Fibroblast of mammary gland (primary cell): Measurements from ENCODE around the gene HSPA4L.

ENCODE experiments used
- DNase-seq: peaks from one replicate; pipeline ENCODE4 v3.0.0-alpha.2; 2010; ENCODE audit warnings: low read depth
- H3K4me3 ChIP-seq: 2 replicates; pipeline ENCODE4 v1.5.1; 2011; ENCODE audit warnings: low read depth, mild to moderate bottlenecking, low read length, moderate library complexity; ENCODE audit not compliant: control insufficient read depth
- CTCF ChIP-seq: conservative IDR thresholded peaks from 2 replicates; pipeline ENCODE4 v1.5.1; 2011; ENCODE audit warnings: low read depth, low read length, inconsistent platforms; ENCODE audit not compliant: control insufficient read depth, insufficient read depth

Gene HSPA4L

GRCh38 chr4:127875791-127876190, 93.7 kb downstream of the HSPA4L start:
- no peak for DNase-seq
- TF ChIP-seq CTCF = no peak
- H3K4me3 ChIP-seq = no peak overlapping the region

GRCh38 chr4:127880763-127881562, 98.8 kb downstream of the HSPA4L start, which contains the start of gene PLK4:
Gene PLK4 (plus strand): TSS chr4:127880893. CDS start chr4:127881135, 242 bp downstream.
- TF ChIP-seq CTCF = no peak
- peak; percentile 93 for DNase-seq
- peak within 1 kb of the TSS; percentile 93 for H3K4me3 ChIP-seq

GRCh38 chr4:127881563-127881864, 99.4 kb downstream of the HSPA4L start:
- no peak for TF ChIP-seq CTCF
- no peak for DNase-seq
- H3K4me3 ChIP-seq = peak overlapping the region; percentile 93

GRCh38 chr4:127888559-127888958, 106.4 kb downstream of the HSPA4L start:
- H3K4me3 ChIP-seq = no peak overlapping the region
- DNase-seq = no peak
- no peak for TF ChIP-seq CTCF

- peak; percentile 45 for DNase-seq
- no peak for TF ChIP-seq CTCF
- no peak overlapping the region for H3K4me3 ChIP-seq
These were observed 107.8 kb downstream of the HSPA4L start for GRCh38 chr4:127889903-127890302.
